Stimulated activated CD4-positive, alpha-beta T cell treated with anti-CD3 and anti-CD28 coated beads, Interleukin-1b, Interleukin-23, amount 100 ng/mL, for 48 hours (primary cell): ENCODE results near the gene TENM3.

ENCODE experiments used
- DNase-seq: peaks from one replicate; pipeline ENCODE4 v3.0.0-alpha.2; 2020

Gene TENM3

GRCh38 chr4:182291597-182292270 is 48.5 kb downstream of the TENM3 start:
- no peak for DNase-seq

- DNase-seq, result no peak
Measured at GRCh38 chr4:182292612-182293011, 49.4 kb downstream of the TENM3 start.

- no peak for DNase-seq
Measured at GRCh38 chr4:182293691-182294255, 50.6 kb downstream of the TENM3 start.

GRCh38 chr4:182294451-182294850 is 51.2 kb downstream of the TENM3 start:
- no peak for DNase-seq

GRCh38 chr4:182297659-182298058 is 54.5 kb downstream of the TENM3 start:
- DNase-seq, result no peak

GRCh38 chr4:182301736-182302135 is 58.5 kb downstream of the TENM3 start:
- DNase-seq, result no peak

- DNase-seq, result no peak
Measured at GRCh38 chr4:182303847-182304246, 60.6 kb downstream of the TENM3 start.

- no peak for DNase-seq
Measured at GRCh38 chr4:182306792-182307507, 63.7 kb downstream of the TENM3 start.

- DNase-seq, result no peak
Measured at GRCh38 chr4:182307746-182308145, 64.5 kb downstream of the TENM3 start.

GRCh38 chr4:182309877-182310276 is 66.7 kb downstream of the TENM3 start:
- no peak for DNase-seq

- no peak for DNase-seq
Measured at GRCh38 chr4:182310316-182310715, 67.1 kb downstream of the TENM3 start.

GRCh38 chr4:182310962-182311361 is 67.8 kb downstream of the TENM3 start:
- DNase-seq, result no peak

- DNase-seq, result no peak
Measured at GRCh38 chr4:182314537-182314936, 71.3 kb downstream of the TENM3 start.

GRCh38 chr4:182318256-182318655 is 75.1 kb downstream of the TENM3 start:
- DNase-seq, result no peak

- DNase-seq, result no peak
Measured at GRCh38 chr4:182320092-182320491, 76.9 kb downstream of the TENM3 start.

GRCh38 chr4:182320580-182320979 is 77.4 kb downstream of the TENM3 start:
- DNase-seq, result no peak

GRCh38 chr4:182324282-182324681 is 81.1 kb downstream of the TENM3 start:
- no peak for DNase-seq

- no peak for DNase-seq
Measured at GRCh38 chr4:182325397-182325796, 82.2 kb downstream of the TENM3 start.

GRCh38 chr4:182325848-182326255 is 82.7 kb downstream of the TENM3 start:
- no peak for DNase-seq

GRCh38 chr4:182328505-182328904 is 85.3 kb downstream of the TENM3 start:
- no peak for DNase-seq

GRCh38 chr4:182337366-182337765 is 94.2 kb downstream of the TENM3 start:
- DNase-seq, result no peak

GRCh38 chr4:182338063-182338462 is 94.9 kb downstream of the TENM3 start:
- DNase-seq, result no peak

GRCh38 chr4:182338746-182339145 is 95.5 kb downstream of the TENM3 start:
- DNase-seq, result no peak

- no peak for DNase-seq
Measured at GRCh38 chr4:182339221-182339641, 96.0 kb downstream of the TENM3 start.
